HG03196 (cell line): ENCODE measurements around the gene TFIP11.

Source experiments
- ATAC-seq: cut with Tn5 transposase; IDR thresholded peaks from one replicate; pipeline ENCODE4 v1.9.1; 2021; ENCODE audit not compliant: unreplicated experiment

TFIP11 gene

GRCh38 chr22:26450453-26451185, 61.7 kb downstream of the TFIP11 start:
- no peak for ATAC-seq

GRCh38 chr22:26448941-26449340, 63.3 kb downstream of the TFIP11 start:
- ATAC-seq: no peak

- ATAC-seq: no peak
These were observed 63.9 kb downstream of the TFIP11 start for GRCh38 chr22:26448334-26448733.

- ATAC-seq: no peak
These were observed 64.5 kb downstream of the TFIP11 start for GRCh38 chr22:26447584-26448329.

- no peak for ATAC-seq
These were observed 65.3 kb downstream of the TFIP11 start for GRCh38 chr22:26446808-26447515.

DNA sequence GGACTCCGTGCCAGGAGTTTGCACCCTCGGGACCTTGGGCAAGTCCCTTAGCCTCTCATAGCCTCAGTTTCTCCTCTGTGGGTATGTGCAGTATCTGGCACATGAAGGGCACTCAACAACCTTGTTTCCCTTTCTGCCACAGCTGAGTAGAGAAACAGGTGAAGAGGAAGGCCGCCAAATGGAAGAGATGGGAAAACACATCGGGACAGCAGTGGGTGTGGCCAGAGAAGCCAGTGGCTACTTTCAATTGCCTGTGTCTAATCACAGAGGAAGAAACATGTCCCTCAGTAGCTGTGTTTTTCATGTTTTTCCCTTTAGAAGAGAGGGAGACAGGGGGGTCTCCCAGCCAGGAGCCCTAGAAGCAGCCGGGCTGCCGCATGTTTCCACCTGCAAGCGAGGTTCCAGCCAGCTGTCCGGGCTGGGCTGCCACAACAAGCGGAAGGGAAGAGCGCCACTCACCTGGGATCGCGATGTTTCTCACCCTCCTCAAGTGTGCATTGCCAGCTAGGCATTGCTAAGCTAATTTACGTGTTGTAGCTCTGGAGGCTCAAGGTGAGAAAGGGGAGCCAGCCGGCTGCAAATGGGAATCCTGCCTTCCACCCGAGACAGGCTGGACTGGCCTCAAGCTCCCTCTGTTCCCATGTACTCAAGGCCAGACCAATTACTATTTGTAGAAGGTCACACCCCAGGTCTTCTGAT, 66.5 kb downstream of the TFIP11 start:
- no peak for ATAC-seq

- ATAC-seq: no peak
These were observed 67.5 kb downstream of the TFIP11 start for GRCh38 chr22:26444777-26445176.

GRCh38 chr22:26443901-26444690, 68.2 kb downstream of the TFIP11 start:
- no peak for ATAC-seq

GRCh38 chr22:26442086-26442756, 70.1 kb downstream of the TFIP11 start:
- ATAC-seq: no peak
